H1 (cell line): ENCODE results near the gene MYO1D. TPM values are rescaled to one million over a fixed set of nuclear protein-coding genes. Genes with fewer than 3 reads are reported as not detected.

Experiments used
- CTCF ChIA-PET: fragments of 300-600 bp; sonication (Branson Sonifier 250); formaldehyde crosslinking; loops from one replicate; lab custom pipeline; 2021; ENCODE audit not compliant: partially characterized antibody; lab: Charles Lee
- POLR2A ChIA-PET: fragments of 300-600 bp; sonication (Branson Sonifier 250); formaldehyde crosslinking; loops from one replicate; lab custom pipeline; 2021; ENCODE audit warnings: inconsistent platforms; ENCODE audit not compliant: partially characterized antibody; lab: Charles Lee
- DNase-seq, 2 experiments: peaks; one replicate each; pipeline versions ENCODE4 v3.0.0 to v3.0.0-alpha.2; 2010 to 2022; ENCODE audit warnings: low spot score in 2 of 2, low read depth in 1 of 2, mixed read lengths in 1 of 2
- FAIRE-seq: peaks from 2 replicates; lab custom pipeline; 2011; peaks lifted over from hg19 to GRCh38; lab: Jason Lieb, UNC
- H2AFZ ChIP-seq: 2 replicates; pipeline ENCODE4 v1.8.1; 2012; ENCODE audit warnings: low read length, inconsistent platforms
- H2AK5ac ChIP-seq: 2 replicates; pipeline ENCODE4 v1.6.1; 2013; ENCODE audit warnings: low read depth, low read length
- H2BK120ac ChIP-seq: replicated peaks from 2 replicates; pipeline ENCODE3; 2013; ENCODE audit warnings: low read depth, low read length, inconsistent platforms
- H2BK12ac ChIP-seq: 2 replicates; pipeline ENCODE4 v1.6.1; 2013; ENCODE audit warnings: low read depth, low read length
- H2BK15ac ChIP-seq: 2 replicates; pipeline ENCODE4 v1.6.1; 2013; ENCODE audit warnings: low read length
- H2BK20ac ChIP-seq: 2 replicates; pipeline ENCODE4 v1.6.1; 2013; ENCODE audit warnings: low read length
- H2BK5ac ChIP-seq: 2 replicates; pipeline ENCODE4 v1.6.1; 2013; ENCODE audit warnings: low read depth, low read length
- H3K14ac ChIP-seq: 2 replicates; pipeline ENCODE4 v1.6.1; 2013; ENCODE audit warnings: inconsistent platforms; ENCODE audit not compliant: insufficient read length
- H3K18ac ChIP-seq: 2 replicates; pipeline ENCODE4 v1.6.1; 2013; ENCODE audit warnings: low read length; ENCODE audit errors: extremely low read depth
- H3K23ac ChIP-seq: 2 replicates; pipeline ENCODE4 v1.6.1; 2013; ENCODE audit warnings: inconsistent platforms; ENCODE audit not compliant: insufficient read length
- H3K23me2 ChIP-seq: 2 replicates; pipeline ENCODE4 v1.6.1; 2013; ENCODE audit warnings: low read depth, low read length
- H3K27ac ChIP-seq: 2 replicates; pipeline ENCODE4 v1.6.1; 2011; ENCODE audit warnings: low read depth, low read length, inconsistent platforms
- H3K27me3 ChIP-seq, 4 experiments: replicated peaks in 1 of 4; 1 replicate in 1 of 4; 2 replicates in 3 of 4; pipeline versions ENCODE4 v1.6.1 to v1.8.1; 2011 to 2013; ENCODE audit warnings: low read length in 3 of 4, mild to moderate bottlenecking in 3 of 4, inconsistent platforms in 2 of 4, mixed read lengths in 2 of 4, moderate library complexity in 1 of 4; ENCODE audit not compliant: control insufficient read depth in 3 of 4, insufficient read depth in 3 of 4; ENCODE audit errors: extremely low read depth in 1 of 4
- H3K36me3 ChIP-seq, 4 experiments: 2 replicates each; pipeline versions ENCODE4 v1.6.1 to v1.8.1; 2011 to 2013; ENCODE audit warnings: mild to moderate bottlenecking in 4 of 4, low read length in 3 of 4, moderate library complexity in 2 of 4, control low read depth in 1 of 4, inconsistent platforms in 1 of 4; ENCODE audit not compliant: insufficient read depth in 4 of 4, control insufficient read depth in 2 of 4
- H3K4ac ChIP-seq: replicated peaks from 2 replicates; pipeline ENCODE3; 2013; ENCODE audit warnings: low read length, low read depth, mixed read lengths, inconsistent platforms; ENCODE audit not compliant: insufficient read length
- H3K4me1 ChIP-seq, 4 experiments: replicated peaks in 1 of 4; 1 replicate in 1 of 4; 2 replicates in 3 of 4; pipeline versions ENCODE4 v1.6.1 to v1.8.1; 2011 to 2013; ENCODE audit warnings: low read length in 3 of 4, inconsistent platforms in 2 of 4, mixed read lengths in 1 of 4; ENCODE audit not compliant: insufficient read depth in 4 of 4, control insufficient read depth in 3 of 4
- H3K4me2 ChIP-seq, 2 experiments: 2 replicates each; pipeline versions ENCODE4 v1.6.1 to v1.8.1; 2011 to 2013; ENCODE audit warnings: low read depth in 2 of 2, low read length in 2 of 2, control low read depth in 1 of 2, inconsistent platforms in 1 of 2, mild to moderate bottlenecking in 1 of 2; ENCODE audit not compliant: insufficient read depth in 1 of 2
- H3K4me3 ChIP-seq, 4 experiments: fragments of 200-600, 300-600 bp in 1 of 4; sonication (generic), shearing (Covaris generic), sonication (Bioruptor Twin) in 1 of 4; 2 replicates each; pipeline versions ENCODE4 v1.5.1 to v1.8.1; 2011 to 2016; ENCODE audit warnings: low read length in 4 of 4, low read depth in 3 of 4, control low read depth in 2 of 4, inconsistent platforms in 2 of 4, mild to moderate bottlenecking in 2 of 4, mixed read lengths in 1 of 4, moderate library complexity in 1 of 4; ENCODE audit not compliant: insufficient read depth in 2 of 4; ENCODE audit errors: extremely low read depth in 1 of 4
- H3K56ac ChIP-seq: replicated peaks from 2 replicates; pipeline ENCODE3; 2013; ENCODE audit warnings: low read depth, mild to moderate bottlenecking, mixed read lengths, low read length, inconsistent platforms; ENCODE audit not compliant: insufficient read length
- H3K79me1 ChIP-seq: 2 replicates; pipeline ENCODE4 v1.6.1; 2013; ENCODE audit warnings: low read depth, low read length, control low read depth
- H3K79me2 ChIP-seq, 2 experiments: 2 replicates each; pipeline versions ENCODE4 v1.6.1 to v1.8.1; 2012 to 2013; ENCODE audit warnings: low read length in 2 of 2, mild to moderate bottlenecking in 2 of 2, inconsistent platforms in 1 of 2; ENCODE audit not compliant: insufficient read depth in 2 of 2, control insufficient read depth in 1 of 2
- H3K9ac ChIP-seq, 4 experiments: replicated peaks in 1 of 4; 1 replicate in 1 of 4; 2 replicates in 3 of 4; pipeline versions ENCODE4 v1.6.1 to v1.8.1; 2011 to 2013; ENCODE audit warnings: low read depth in 3 of 4, low read length in 3 of 4, control low read depth in 2 of 4, mild to moderate bottlenecking in 2 of 4, moderate library complexity in 2 of 4, inconsistent platforms in 1 of 4; ENCODE audit errors: extremely low read depth in 1 of 4
- H3K9me3 ChIP-seq, 2 experiments: 2 replicates each; pipeline versions ENCODE4 v1.6.1 to v1.8.1; 2012 to 2013; ENCODE audit warnings: mild to moderate bottlenecking in 2 of 2, moderate library complexity in 2 of 2, control low read depth in 1 of 2, inconsistent platforms in 1 of 2, low read depth in 1 of 2, low read length in 1 of 2, mixed read lengths in 1 of 2; ENCODE audit not compliant: insufficient read depth in 2 of 2
- H4K20me1 ChIP-seq, 2 experiments: replicated peaks in 1 of 2; 2 replicates each; pipeline versions ENCODE3 to v1.8.1; 2011 to 2013; ENCODE audit warnings: inconsistent platforms in 2 of 2, low read length in 2 of 2, mild to moderate bottlenecking in 1 of 2; ENCODE audit not compliant: insufficient read depth in 2 of 2, control insufficient read depth in 1 of 2
- H4K5ac ChIP-seq: 2 replicates; pipeline ENCODE4 v1.6.1; 2013; ENCODE audit warnings: low read length, low read depth, mixed read lengths, inconsistent platforms; ENCODE audit not compliant: insufficient read length
- H4K8ac ChIP-seq: 2 replicates; pipeline ENCODE4 v1.8.0; 2013; ENCODE audit warnings: mild to moderate bottlenecking, moderate library complexity, low read length, inconsistent platforms; ENCODE audit not compliant: insufficient read depth; ENCODE audit errors: extremely low read depth
- H4K91ac ChIP-seq: replicated peaks from 2 replicates; pipeline ENCODE3; 2013; ENCODE audit warnings: low read length, mixed read lengths, inconsistent platforms; ENCODE audit not compliant: insufficient read length
- BCL11A ChIP-seq, 2 experiments: IDR thresholded peaks; one replicate each; pipeline ENCODE4 v1.6.1; 2011; ENCODE audit warnings: low read depth in 2 of 2, low read length in 2 of 2, mild to moderate bottlenecking in 2 of 2
- CEBPB ChIP-seq: IDR thresholded peaks from 2 replicates; pipeline ENCODE4 v1.6.1; 2012; ENCODE audit warnings: low read depth, low read length
- TAF7 ChIP-seq: optimal IDR thresholded peaks from 2 replicates; pipeline ENCODE3; 2011; ENCODE audit warnings: low read depth, mild to moderate bottlenecking, inconsistent platforms, low read length, moderate library complexity, borderline replicate concordance
- WGBS, 2 experiments: shearing (Covaris generic) in 1 of 2; methylation state at CpG; one replicate each; pipeline versions ENCODE4 v1.1.6 to v1.1.7; 2013 to 2015; ENCODE audit warnings: low lambda C conversion rate in 2 of 2, mixed read lengths in 2 of 2, inconsistent platforms in 1 of 2, low coverage in 1 of 2, missing lambda C conversion rate in 1 of 2; ENCODE audit not compliant: insufficient replicate concordance in 2 of 2, insufficient coverage in 1 of 2, insufficient read length in 1 of 2; ENCODE audit errors: extremely low coverage in 1 of 2, missing lambda C conversion rate in 1 of 2; 5-methylcytosine and 5-hydroxymethylcytosine counted together
- polyA plus RNA-seq, 7 experiments: library from polyadenylated mRNA; depleted of rRNA in 3 of 7; stranded (reverse) in 5 of 7; unstranded in 2 of 7; fragments of >200 nt in 5 of 7; fragments of 200-250 nt in 2 of 7; gene quantifications; 1 replicate in 5 of 7; 2 replicates in 1 of 7; 4 replicates in 1 of 7; pipeline versions ENCODE4 v1.2.1 to v1.2.3, GENCODE V29; 2011 to 2013; ENCODE audit warnings: missing spikeins in 2 of 7, mixed read lengths in 2 of 7
- total RNA-seq: library from RNA; stranded (reverse); fragmentation: NEBNext Ultra II Directional; extraction: Animal tissue kit (Norgen Biotek cat#: 25700); gene quantifications from 2 replicates; pipeline ENCODE4 v1.2.1, GENCODE V29; 2021

The MYO1D gene
- total and polyA plus RNA-seq, 2 of the 8 experiments (the other 6 are each of a cell fraction or from before 2014, with no cell fraction given), result 6.5 to 25.4 TPM

DNA sequence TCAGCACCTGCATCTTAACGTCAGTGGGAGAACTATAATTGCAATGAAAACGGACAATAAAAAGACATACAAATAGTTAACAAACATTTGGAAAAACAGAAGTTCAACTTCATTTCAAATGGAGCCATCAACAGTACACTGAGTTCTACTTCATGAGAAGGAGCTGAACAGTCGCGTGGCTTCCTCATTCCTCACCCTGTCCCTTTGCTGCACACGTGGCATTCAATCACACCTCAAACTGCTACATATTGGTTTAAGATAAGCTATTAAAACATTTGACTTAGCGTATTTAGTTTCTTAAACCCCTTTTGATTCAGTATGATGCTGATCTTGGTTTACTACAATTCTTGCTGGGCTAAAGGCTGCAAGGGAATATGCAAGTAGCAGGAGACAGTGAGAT lies 313.3 kb downstream of the MYO1D start:
- Histone ChIP-seq H3K79me2 (no peaks in the 10 kb centered on the region), H3K23me2 (no peaks in the 10 kb centered on the region), H3K4me1 (0 out of 7 replicates have a peak, but pooled peaks cover 0 to 3% (median 0%) of the 10 kb centered on the region in 4 experiments), H3K79me1 (no peaks in the 10 kb centered on the region), H4K20me1 (no peaks in the 10 kb centered on the region), H3K9ac (no peak overlapping the region), H4K91ac (no peak overlapping the region), H3K36me3 (no peaks in the 10 kb centered on the region), H3K23ac (no peak overlapping the region), H2BK15ac (no peak overlapping the region), H2AFZ (no peak overlapping the region), H2BK20ac (no peak overlapping the region), H3K56ac (no peak overlapping the region), H2AK5ac (no peak overlapping the region), H3K4me3 (no peak overlapping the region), H3K9me3 (no peaks in the 10 kb centered on the region), H3K27me3 (no peaks in the 10 kb centered on the region), H4K5ac (no peak overlapping the region), H2BK120ac (no peak overlapping the region), H3K18ac (no peak overlapping the region), H3K14ac (no peak overlapping the region), H3K4me2 (no peak overlapping the region), H2BK5ac (no peak overlapping the region), H3K4ac (no peak overlapping the region), H4K8ac (no peak overlapping the region), H2BK12ac (no peak overlapping the region), H3K27ac (no peak overlapping the region)
- DNase-seq (no peak), FAIRE-seq (no peak)
- ChIA-PET CTCF (interaction anchor here (1.0 kb wide), 1 partner anchor 17 kb away, joined by 4 read pairs; no protein-coding TSS in a partner anchor), POLR2A (no interaction called here)
- WGBS, 2 experiments, result 80% methylated on average over 6 of the region's 6 CpGs; no CpG with 5 or more reads in 1 of the 2 experiments
- TF ChIP-seq BCL11A (IDR thresholded peaks at IDR 0.05; ENCODE audit: low read depth in 2 of 2, low read length in 2 of 2), result no peak
- no peak for TF ChIP-seq CEBPB
- TF ChIP-seq TAF7, result no peak
